Neutrophil (primary cell): ENCODE measurements around the gene TEX14.
"Not testable (repeated sequence)": the region's sequence is repeated elsewhere in the genome, so short reads cannot be mapped to it uniquely, and the experiment has no call there.

Experiments used
- H3K27ac ChIP-seq: fragments of 200-600 bp; sonication (generic); 2 replicates; pipeline ENCODE4 v1.5.1; 2016; ENCODE audit warnings: mild to moderate bottlenecking, moderate library complexity
- H3K27me3 ChIP-seq: fragments of 200-600 bp; sonication (generic); 2 replicates; pipeline ENCODE4 v1.6.0; 2016; ENCODE audit warnings: mild to moderate bottlenecking
- H3K36me3 ChIP-seq: fragments of 200-600 bp; sonication (generic); 2 replicates; pipeline ENCODE4 v1.5.1; 2017
- H3K4me1 ChIP-seq, 2 experiments: fragments of 200-600 bp in 1 of 2; sonication (generic) in 1 of 2; 1 replicate in 1 of 2; 2 replicates in 1 of 2; pipeline versions ENCODE4 v1.5.1 to v1.6.1; 2013 to 2016; ENCODE audit warnings: low read depth in 1 of 2, low read length in 1 of 2, mild to moderate bottlenecking in 1 of 2, moderate library complexity in 1 of 2; ENCODE audit not compliant: control insufficient read depth in 1 of 2, insufficient read depth in 1 of 2
- H3K4me3 ChIP-seq, 2 experiments: fragments of 200-600 bp in 1 of 2; sonication (generic) in 1 of 2; 1 replicate in 1 of 2; 2 replicates in 1 of 2; pipeline ENCODE4 v1.5.1; 2013 to 2016; ENCODE audit warnings: low read depth in 1 of 2, low read length in 1 of 2, mild to moderate bottlenecking in 1 of 2, moderate library complexity in 1 of 2
- H3K9me3 ChIP-seq: fragments of 200-600 bp; sonication (generic); 2 replicates; pipeline ENCODE4 v1.5.1; 2016
- CTCF ChIP-seq: fragments of 200-600 bp; sonication (generic); IDR thresholded peaks from 2 replicates; pipeline ENCODE4 v1.5.1; 2016; ENCODE audit warnings: antibody characterized with exemption

The TEX14 gene

GRCh38 chr17:58583486-58583885, 108.4 kb downstream of the TEX14 start:
- H3K27me3 ChIP-seq: no peaks in the 10 kb centered on the region
- TF ChIP-seq CTCF: no peak
- no peak overlapping the region for H3K27ac ChIP-seq
- no peak overlapping the region for H3K4me3 ChIP-seq
- no peaks in the 10 kb centered on the region for H3K4me1 ChIP-seq
- no peaks in the 10 kb centered on the region for H3K9me3 ChIP-seq
- no peaks in the 10 kb centered on the region for H3K36me3 ChIP-seq

- H3K9me3 ChIP-seq, H3K4me3 ChIP-seq, H3K4me1 ChIP-seq, H3K27me3 ChIP-seq, H3K36me3 ChIP-seq, H3K27ac ChIP-seq: not testable (repeated sequence)
Measured at GRCh38 chr17:58582718-58583117, 109.1 kb downstream of the TEX14 start.

GRCh38 chr17:58580671-58581070, 111.2 kb downstream of the TEX14 start:
- Histone ChIP-seq H3K27ac (no peak overlapping the region), H3K4me3 (no peak overlapping the region), H3K36me3 (no peaks in the 10 kb centered on the region), H3K4me1 (no peaks in the 10 kb centered on the region), H3K9me3 (no peaks in the 10 kb centered on the region), H3K27me3 (no peaks in the 10 kb centered on the region)
- no peak for TF ChIP-seq CTCF

GRCh38 chr17:58577696-58578095, 114.1 kb downstream of the TEX14 start:
- Histone ChIP-seq H3K27ac (no peak overlapping the region), H3K4me1 (no peaks in the 10 kb centered on the region), H3K36me3 (no peaks in the 10 kb centered on the region), H3K27me3 (no peaks in the 10 kb centered on the region), H3K9me3 (no peaks in the 10 kb centered on the region), H3K4me3 (no peak overlapping the region)
- no peak for TF ChIP-seq CTCF

- no peak for TF ChIP-seq CTCF
- H3K36me3 ChIP-seq: no peaks in the 10 kb centered on the region
- no peak overlapping the region for H3K27ac ChIP-seq
- no peaks in the 10 kb centered on the region for H3K9me3 ChIP-seq
- no peaks in the 10 kb centered on the region for H3K4me1 ChIP-seq
- no peak overlapping the region for H3K4me3 ChIP-seq
- H3K27me3 ChIP-seq: no peaks in the 10 kb centered on the region
Measured at GRCh38 chr17:58576679-58577367, 115.0 kb downstream of the TEX14 start.

- Histone ChIP-seq H3K4me3 (no peak overlapping the region), H3K36me3 (no peaks in the 10 kb centered on the region), H3K4me1 (no peaks in the 10 kb centered on the region), H3K27ac (no peak overlapping the region), H3K27me3 (no peaks in the 10 kb centered on the region), H3K9me3 (no peaks in the 10 kb centered on the region)
- TF ChIP-seq CTCF: no peak
Measured at GRCh38 chr17:58575511-58575910, 116.3 kb downstream of the TEX14 start.
